ENCODE results near the gene KLHL12. TPM values are rescaled to one million over a fixed set of nuclear protein-coding genes. Genes with fewer than 3 reads are reported as not detected.

KLHL12 gene
- total RNA-seq, 2 experiments from 2014 or later, result 37.4 to 39.3 TPM

DNA sequence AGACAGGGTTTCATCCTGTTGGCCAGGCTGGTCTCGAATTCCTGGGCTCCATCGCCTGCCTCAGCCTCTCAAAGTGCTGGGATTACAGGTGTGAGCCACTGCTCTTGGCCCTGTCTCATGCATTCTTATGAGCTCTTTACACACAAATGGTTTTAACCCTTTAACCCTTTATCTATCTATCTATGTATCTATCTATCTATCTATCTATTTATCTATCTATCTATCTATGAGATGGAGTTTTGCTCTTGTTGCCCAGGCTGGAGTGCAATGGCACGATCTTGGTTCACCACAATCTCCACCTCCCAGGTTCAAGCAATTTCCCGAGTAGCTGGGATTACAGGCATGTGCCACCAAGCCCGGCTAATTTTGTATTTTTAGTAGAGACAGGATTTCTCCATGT lies 23.2 kb downstream of the KLHL12 start:
- CTCF ChIA-PET, result interaction anchor here (0.7 kb wide), 1 partner anchor 47 kb away, joined by 3 read pairs; no protein-coding TSS in a partner anchor
- POLR2A ChIA-PET, result interaction anchor here (0.6 kb wide), 1 partner anchor 123 kb away, joined by 3 read pairs; no protein-coding TSS in a partner anchor

- POLR2A ChIA-PET, result no interaction called here
- CTCF ChIA-PET, result no interaction called here
Observed at GRCh38 chr1:202901555-202901954, 25.5 kb downstream of the KLHL12 start.

GRCh38 chr1:202892501-202892900 lies 34.5 kb downstream of the KLHL12 start:
- CTCF ChIA-PET, result no interaction called here
- POLR2A ChIA-PET, result no interaction called here

GRCh38 chr1:202890392-202890791 lies 36.6 kb downstream of the KLHL12 start:
- CTCF ChIA-PET, result no interaction called here
- POLR2A ChIA-PET, result no interaction called here

GRCh38 chr1:202888531-202889360 lies 38.3 kb downstream of the KLHL12 start, which contains the start of gene RABIF:
Gene RABIF (minus strand): TSS chr1:202889149. CDS start chr1:202889098, 51 bp downstream.
- ChIA-PET CTCF (interaction anchor here (1.2 kb wide), 1 partner anchor 27 kb away, joined by 3 read pairs; no protein-coding TSS in a partner anchor), POLR2A (interaction anchor here (0.6 to 1.2 kb wide), 3 partner anchors 83 to 118 kb away, joined by 3 read pairs; partner anchors contain the start of gene TMEM183A)

DNA sequence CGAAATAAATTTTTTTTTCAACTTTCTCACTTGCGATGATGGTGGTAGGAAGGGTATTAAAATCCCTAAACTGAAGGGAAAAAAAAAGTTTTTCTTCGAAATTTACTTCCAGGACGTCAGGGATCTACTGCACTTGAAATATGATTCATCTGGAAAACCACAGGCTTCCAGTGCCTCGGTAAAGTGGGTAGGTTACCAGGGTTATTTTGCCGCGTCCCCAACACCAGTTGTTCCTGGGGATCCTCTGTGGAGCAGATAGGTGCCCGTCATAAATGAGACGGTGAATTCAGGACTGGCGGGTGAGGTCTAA lies 38.9 kb downstream of the KLHL12 start:
- CTCF ChIA-PET, result interaction anchor here (1.2 kb wide), 1 partner anchor 26 kb away, joined by 3 read pairs; no protein-coding TSS in a partner anchor
- POLR2A ChIA-PET, result interaction anchor here (1.1 kb wide), 1 partner anchor 119 kb away, joined by 3 read pairs; the partner anchor contains the start of gene TMEM183A

- POLR2A ChIA-PET, result no interaction called here
- CTCF ChIA-PET, result no interaction called here
Observed at GRCh38 chr1:202880961-202881460, 46.0 kb downstream of the KLHL12 start.

- ChIA-PET POLR2A (no interaction called here), CTCF (no interaction called here)
Observed at GRCh38 chr1:202880062-202880461, 47.0 kb downstream of the KLHL12 start.

DNA sequence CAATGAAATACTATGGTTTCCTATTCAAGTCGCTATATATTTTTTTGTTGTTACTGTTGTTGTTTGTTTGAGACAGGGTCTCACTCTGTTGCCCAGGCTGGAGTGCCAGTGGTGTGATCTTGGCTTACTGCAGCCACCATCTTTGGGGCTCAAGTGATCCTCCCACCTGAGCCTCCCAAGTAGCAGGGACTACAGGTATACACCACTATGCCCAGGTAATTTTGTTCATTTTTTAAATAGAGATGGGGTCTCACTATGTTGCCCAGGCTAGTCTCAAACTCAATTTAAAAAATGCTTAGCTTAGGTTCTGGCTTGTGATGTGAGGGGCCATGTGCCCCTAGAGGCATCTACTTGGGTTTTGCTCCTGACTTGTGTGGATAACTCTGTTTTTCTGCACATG lies 47.9 kb downstream of the KLHL12 start:
- POLR2A ChIA-PET, result no interaction called here
- CTCF ChIA-PET, result no interaction called here

- ChIA-PET CTCF (no interaction called here), POLR2A (no interaction called here)
Observed at GRCh38 chr1:202873026-202873425, 54.0 kb downstream of the KLHL12 start.

- CTCF ChIA-PET, result no interaction called here
- POLR2A ChIA-PET, result no interaction called here
Observed at GRCh38 chr1:202871367-202871766, 55.7 kb downstream of the KLHL12 start.

- CTCF ChIA-PET, result no interaction called here
- POLR2A ChIA-PET, result no interaction called here
Observed at GRCh38 chr1:202862679-202863560, 64.1 kb downstream of the KLHL12 start.

- POLR2A ChIA-PET, result interaction anchor here (0.6 to 1.1 kb wide), 2 partner anchors 55 to 145 kb away, joined by 3 read pairs; partner anchors contain the start of gene TMEM183A
- CTCF ChIA-PET, result interaction anchor here (1.2 to 1.3 kb wide), 2 partner anchors 9 to 27 kb away, joined by 3 read pairs; partner anchors contain the start of gene RABIF
Observed at GRCh38 chr1:202861420-202862132, 65.5 kb downstream of the KLHL12 start.

- ChIA-PET POLR2A (interaction anchor here (0.6 to 1.1 kb wide), 2 partner anchors 54 to 146 kb away, joined by 3 read pairs; partner anchors contain the start of gene TMEM183A), CTCF (interaction anchor here (0.7 to 1.3 kb wide), 2 partner anchors 8 to 55 kb away, joined by 3 to 4 read pairs; no protein-coding TSS in a partner anchor)
Observed at GRCh38 chr1:202860744-202861419, 66.2 kb downstream of the KLHL12 start.

GRCh38 chr1:202858789-202859414 lies 68.1 kb downstream of the KLHL12 start:
- ChIA-PET POLR2A (interaction anchor here (1.1 kb wide), 1 partner anchor 148 kb away, joined by 3 read pairs; the partner anchor contains the start of gene TMEM183A), CTCF (no interaction called here)

GRCh38 chr1:202858331-202858730 lies 68.7 kb downstream of the KLHL12 start:
- ChIA-PET POLR2A (interaction anchor here (1.1 kb wide), 1 partner anchor 149 kb away, joined by 3 read pairs; the partner anchor contains the start of gene TMEM183A), CTCF (no interaction called here)

GRCh38 chr1:202857136-202857610 lies 69.9 kb downstream of the KLHL12 start:
- CTCF ChIA-PET, result no interaction called here
- POLR2A ChIA-PET, result interaction anchor here (0.5 kb wide), 1 partner anchor 48 kb away, joined by 5 read pairs; no protein-coding TSS in a partner anchor

DNA sequence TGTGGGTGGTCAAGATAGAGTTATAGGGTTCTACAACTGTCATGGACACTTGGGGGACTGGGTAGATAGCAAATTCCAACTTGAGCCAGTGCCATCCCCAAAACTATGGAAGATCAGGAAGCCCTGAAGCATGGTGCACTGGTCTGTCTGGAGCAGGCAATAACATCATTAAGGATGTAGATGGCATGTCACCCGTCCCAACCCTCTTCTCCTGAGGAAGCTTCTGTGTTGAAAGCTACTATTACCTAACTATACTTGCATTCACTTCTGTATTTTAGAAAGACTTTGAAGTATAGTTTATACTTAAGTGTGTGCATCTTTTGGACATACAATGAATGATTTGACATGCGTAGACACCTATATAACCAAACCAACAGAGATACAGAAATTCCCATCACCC lies 71.0 kb downstream of the KLHL12 start:
- CTCF ChIA-PET, result interaction anchor here (0.6 kb wide), 1 partner anchor 87 kb away, joined by 3 read pairs; no protein-coding TSS in a partner anchor
- POLR2A ChIA-PET, result no interaction called here

Data from activated CD8-positive, alpha-beta memory T cell treated with anti-CD3 and anti-CD28 coated beads for 36 hours (primary cell).